Glomerular visceral epithelial cell (primary cell): ENCODE data around the gene CDK17.
A peak's percentile ranks its signal among the peaks of the same experiment; 100 is the strongest.
"Not testable (repeated sequence)": the region's sequence is repeated elsewhere in the genome, so short reads cannot be mapped to it uniquely, and the experiment has no call there.

Experiments used
- DNase-seq: peaks from one replicate; pipeline ENCODE4 v3.0.0-alpha.2; 2016; ENCODE audit errors: extremely low spot score

CDK17 gene

DNA sequence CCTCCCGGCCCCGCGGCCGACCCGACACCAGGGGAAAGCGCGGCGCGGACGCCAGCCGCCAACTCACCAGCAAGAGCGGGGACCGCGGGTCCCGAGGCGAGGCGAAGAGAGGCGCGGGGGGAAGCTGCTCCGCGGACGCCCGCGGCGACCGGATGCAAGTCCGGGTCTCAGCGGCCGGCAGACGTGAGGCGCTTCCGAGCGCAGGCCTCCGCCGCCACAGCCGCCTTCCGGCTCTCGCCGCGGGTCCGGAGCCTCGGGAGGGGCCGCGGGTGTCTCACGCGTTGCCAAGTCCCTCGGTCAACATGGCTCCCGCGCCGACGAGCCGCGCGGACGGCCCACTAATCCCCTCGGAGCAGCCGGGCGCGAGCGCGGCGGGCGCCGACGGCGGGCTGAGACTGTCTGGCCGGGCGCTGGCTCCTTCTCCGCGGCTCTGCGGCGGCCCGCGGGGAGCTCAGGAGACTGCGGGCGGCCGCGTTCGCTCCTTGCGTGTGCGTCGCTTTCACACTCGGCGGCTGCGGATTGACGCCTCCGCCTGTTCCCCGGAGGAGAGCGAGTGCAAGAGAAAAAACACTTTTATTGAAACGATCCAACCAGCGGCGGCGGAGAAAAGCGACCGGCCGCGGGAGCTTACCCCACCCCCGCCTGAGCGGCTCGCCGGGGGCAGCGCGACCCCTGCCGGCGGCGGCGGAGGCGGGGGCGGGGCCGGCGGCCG lies at the start of gene CDK17:
CDK17 (minus strand) TSS at position 521 of the 712 bp plus-strand sequence. CDS start 65,603 bp downstream, outside the sequence.
- DNase-seq = peak; percentile 87

DNA sequence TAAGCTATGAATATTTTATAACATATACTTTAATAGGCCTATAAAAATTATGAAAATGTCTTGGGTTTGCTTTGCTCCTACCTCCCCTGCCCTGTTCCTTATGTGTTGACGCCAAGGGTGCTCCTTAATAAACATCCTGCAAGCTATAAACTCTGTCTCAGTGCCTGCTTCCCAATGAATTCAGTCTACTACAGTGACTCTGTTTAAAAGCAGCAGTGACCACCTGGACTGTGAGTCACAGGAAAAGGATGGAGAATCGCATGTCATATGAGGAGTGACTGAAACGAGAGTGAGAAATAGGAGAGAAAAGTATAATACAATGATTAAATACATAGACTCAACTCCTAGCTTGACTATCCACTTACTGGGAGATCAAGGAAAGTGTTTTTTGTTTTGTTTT lies 48.1 kb upstream of the CDK17 start:
- DNase-seq = peak; percentile 53

DNA sequence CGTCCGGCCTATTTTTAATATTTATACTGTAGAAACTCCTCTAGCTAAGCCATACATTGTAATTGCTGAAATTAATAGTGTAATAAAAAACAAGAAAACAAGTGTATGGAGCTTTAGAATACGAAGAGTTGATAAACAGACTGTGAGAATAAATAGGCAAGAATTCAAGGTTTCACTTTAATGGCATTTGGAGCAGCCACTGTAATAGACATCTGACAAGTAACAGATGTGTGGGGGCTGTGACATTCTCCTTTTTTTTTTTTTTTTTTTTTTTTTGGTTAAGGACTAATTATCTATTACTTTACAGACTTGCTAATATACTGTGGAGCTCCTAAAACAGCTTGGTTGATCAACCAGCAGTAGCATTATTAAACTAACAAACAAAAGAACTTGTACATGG lies 47.0 kb upstream of the CDK17 start:
- DNase-seq = no peak

DNA sequence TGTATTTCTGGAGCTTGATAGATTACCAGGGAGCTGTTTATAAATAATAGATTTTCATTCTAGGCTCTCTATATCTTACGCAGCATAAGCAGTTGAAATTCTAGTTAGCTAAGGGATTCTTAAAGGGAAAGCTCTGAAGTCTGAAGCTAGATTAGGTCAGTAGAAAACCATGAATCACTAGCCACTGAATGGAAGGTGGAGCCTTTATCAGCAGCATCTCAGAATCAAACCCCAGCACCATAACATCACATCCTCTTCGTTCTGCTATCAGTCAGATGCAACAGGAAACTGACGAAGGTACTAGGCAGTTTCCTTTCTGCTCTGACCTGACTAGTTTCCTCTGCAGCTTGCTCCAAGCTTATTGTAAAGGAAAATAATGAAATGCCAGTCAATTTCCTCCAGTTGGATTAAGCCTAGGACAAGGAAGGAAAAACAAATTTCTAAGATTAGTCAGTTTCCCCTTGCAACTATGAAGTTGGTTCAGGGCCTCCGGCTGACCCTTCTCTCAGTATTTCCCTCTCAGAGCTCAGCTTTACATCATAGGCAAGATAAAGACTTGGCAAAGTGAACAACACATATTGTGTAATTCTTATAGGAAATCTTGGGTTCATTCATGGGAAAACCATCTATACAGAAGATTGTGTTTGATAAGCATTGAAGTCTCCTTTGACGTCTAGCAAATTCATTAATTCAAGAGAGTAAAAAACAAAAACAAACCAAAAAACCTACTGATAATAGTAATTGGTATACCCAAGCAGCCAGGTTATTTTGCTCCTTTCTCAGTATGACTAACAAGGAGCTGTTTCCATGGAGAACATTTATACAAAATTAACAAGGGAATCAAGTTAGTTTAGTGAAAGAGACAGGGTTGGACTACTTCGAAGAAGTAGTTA lies 45.7 kb upstream of the CDK17 start:
- DNase-seq = peak; percentile 71

DNA sequence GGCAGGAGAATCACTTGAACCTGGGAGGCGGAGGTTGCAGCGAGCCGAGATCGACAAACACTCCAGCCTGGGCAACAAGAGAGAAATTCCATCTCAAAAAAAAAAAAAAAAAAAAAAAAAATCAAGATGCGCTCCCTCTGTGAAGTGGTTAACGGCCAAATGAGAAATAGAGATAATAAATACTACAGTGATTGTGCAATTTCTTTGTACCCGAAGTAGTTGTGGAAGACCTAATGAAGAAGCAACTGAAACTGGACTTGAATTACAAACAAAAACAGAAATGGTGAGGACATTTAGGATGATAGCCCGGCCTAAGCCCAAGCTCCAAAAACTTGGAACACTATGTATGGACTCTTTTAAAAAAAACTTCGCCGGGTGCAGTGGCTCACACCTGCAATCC lies 44.2 kb upstream of the CDK17 start:
- no peak for DNase-seq

DNA sequence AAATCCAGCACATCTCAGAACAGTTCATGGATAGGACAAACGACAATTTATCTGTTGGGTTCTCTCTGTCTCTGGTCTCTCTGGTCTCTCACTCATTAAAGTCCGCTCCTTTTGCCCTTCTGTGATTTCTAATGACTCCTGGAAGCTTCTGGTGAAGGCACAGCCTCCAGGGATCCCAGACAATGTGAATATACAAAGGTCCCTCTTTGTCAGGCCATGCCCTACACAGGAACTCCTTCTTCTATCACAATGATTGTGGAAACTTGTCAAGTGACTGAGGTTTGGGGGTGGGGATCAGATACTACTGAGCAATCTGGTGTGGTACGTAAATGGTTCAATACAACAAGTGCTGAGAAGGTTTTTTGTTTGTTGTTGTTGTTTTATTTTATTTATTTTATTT lies 42.7 kb upstream of the CDK17 start:
- no peak for DNase-seq

DNA sequence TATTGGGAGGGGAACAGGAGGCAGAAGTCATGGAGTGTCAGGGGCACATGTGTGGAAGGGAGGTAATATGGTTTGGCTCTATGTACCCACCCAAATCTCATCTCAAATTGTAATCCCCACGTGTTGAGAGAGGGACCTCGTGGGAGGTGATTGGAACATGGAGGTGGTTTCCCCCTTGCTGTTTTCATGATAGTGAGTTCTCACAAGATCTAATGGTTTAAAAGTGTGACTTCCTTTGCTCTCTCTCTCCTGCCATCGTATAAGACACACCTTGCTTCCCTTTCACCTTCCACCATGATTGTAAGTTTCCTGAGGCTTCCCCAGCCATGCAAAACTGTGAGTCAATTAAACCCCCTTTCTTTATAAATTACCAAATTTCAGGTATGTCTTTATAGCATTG lies 41.6 kb upstream of the CDK17 start:
- no peak for DNase-seq

DNA sequence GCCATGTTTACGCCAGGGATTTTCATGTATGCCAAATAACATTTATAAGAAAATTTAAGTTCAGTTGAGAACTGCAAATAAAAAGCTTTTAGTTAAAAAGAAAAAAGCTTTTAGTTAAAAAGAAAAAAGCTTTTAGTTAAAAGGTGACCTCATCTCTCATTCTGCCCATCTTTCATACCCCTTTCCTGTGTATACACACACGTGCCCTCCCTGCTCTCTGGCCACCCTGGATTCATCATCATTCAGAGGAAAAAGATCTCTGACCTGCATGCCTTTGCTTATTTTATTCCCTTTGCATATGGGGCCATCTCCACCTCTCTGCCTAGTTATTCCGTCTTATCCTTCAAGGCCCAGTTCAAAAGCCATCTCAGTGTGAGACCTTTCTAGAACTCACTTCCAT lies 38.1 kb upstream of the CDK17 start:
- no peak for DNase-seq

DNA sequence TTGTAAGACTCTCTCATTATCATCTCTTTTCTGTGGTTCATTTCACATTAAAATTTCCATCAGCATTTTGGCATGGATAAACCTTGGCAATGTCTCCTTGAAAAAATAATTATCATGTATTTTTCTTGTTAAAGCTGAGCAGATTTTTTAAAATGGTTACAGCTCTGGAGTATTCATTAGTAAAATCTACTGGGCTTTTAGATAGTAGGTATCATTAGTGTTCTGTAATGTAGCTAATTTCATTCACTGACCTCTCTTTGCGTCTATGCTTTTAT lies 36.9 kb upstream of the CDK17 start:
- no peak for DNase-seq

DNA sequence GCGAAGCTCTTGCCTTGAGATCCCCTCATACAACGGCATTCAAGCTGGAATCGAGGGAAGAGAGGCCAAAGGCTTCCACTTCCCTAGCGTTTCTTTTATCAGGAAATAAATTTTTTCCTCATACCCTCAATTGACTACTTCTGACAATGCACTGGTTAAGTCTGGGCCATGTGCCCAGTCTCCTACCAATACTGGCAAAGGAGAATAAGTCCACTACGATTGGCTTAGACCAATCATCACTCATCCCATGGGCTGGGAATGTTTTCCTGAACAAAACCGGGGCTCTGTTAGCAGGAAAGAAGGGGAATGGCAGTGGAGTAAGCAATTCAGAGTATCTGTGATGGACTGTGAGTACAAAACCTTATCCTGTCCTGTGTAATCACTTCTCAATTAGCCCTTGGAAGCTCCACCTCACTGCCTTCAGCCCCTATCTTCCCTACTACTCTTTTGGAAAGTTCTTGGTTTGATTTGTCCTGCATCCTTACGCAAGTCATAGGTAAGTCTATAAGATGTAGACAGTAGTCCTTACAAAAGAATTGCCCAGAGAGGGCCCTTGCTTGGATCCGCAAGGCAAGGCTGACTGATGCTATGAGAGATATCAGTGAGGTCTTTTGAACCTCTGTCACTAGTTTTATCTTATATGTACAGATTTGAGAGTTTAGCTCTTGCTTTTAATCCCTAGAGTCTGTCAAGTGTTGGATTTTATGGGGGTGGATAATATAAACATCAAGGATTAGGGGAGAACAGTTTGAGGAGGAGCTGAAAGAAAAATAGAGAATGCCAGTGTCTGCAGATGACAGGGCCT lies 36.3 kb upstream of the CDK17 start:
- no peak for DNase-seq

DNA sequence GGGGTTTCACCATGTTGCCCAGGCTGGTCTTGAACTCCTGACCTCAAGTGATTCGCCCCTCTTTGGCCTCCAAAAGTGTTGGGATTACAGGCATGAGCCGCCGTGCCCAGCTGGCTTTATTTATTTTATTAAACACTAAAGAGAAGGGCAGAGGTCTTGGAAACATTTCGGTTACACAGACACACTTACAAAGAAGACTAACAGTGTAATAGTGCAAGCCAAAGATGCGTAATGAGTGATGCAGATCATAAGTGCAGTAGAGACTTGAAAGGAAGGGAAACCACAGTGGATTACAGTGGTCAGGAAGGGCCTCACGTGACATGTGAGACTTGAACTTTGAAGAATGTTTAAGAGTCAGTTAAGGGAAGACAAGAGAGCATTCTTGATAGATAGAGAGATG lies 33.9 kb upstream of the CDK17 start:
- peak; percentile 81 for DNase-seq

DNA sequence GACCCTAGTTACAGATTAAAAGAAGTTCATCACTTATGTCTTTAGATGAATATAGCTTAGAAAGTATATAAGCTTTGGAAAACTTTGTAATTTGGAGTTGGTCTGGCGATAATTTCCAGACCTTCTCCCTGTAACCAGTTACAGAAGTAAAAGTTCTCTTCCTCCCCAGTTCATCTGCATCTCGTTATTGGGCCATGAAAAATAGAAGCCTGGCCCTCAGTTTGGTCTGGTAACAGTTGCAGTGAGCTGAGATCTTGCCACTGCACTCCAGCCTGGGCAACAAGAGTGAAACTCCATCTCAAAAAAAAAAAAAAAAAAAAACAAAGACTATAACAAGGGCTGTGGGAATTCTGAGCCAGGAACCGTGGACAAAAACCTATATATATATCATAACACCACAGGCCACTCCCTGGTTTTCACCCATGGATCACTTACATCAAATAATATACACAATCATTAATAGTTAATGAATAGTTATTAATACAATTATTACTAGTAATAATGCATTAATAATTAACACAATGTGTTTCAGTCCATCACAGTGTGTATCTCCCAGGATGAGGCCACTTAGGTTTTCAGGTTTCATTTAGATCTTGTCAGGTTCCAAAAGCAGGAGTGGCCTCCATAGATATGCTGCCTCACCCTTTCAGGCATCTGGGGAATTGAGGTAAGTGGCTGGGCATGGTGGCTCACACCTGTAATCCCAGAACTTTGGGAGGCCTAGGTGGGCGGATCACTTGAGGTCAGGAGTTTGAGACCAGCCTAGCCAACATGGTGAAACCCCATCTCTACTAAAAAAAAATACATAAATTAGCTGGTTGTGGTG lies 32.5 kb upstream of the CDK17 start:
- DNase-seq = not testable (repeated sequence)

DNA sequence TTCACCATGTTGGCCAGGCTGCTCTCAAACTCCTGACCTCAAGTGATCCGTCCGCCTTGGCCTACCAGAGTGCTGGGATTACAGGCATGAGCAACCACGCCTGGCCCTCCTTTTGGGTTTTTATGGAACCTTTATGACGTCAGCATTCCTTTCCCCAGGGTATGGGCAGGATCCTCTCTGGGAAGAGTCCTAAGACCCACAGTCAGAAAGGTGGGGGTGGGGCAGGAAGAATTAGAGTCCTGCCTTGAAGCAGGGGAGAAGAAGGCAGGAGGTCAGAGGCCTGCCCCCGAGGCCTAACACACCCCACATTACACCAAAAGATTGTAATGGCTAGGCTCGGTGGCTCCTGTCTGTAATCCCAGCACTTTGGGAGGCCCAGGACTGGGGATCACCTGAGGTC lies 30.8 kb upstream of the CDK17 start:
- peak; percentile 77 for DNase-seq

DNA sequence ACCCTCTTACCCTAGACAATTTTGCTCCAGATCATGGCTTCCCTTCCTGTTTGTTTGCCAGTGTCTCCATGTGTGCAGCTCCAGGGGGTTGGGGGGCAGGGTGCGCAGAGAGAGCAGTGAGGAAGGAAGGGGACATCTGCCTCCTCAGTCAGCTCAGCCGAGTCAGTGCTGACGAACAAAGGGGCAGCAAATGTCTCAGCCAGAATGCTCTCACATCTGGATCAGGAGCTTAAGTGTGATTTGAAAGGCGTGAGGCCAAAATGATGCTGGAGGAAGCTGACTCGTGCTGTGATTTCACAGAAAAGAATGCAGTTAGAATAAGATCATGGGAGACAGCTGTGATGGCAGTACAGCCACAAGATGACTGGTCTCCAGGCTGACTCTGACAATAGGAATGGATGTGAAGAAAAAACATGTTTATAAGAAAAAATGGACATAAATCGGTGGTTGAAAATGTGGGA lies 27.1 kb upstream of the CDK17 start:
- DNase-seq = peak; percentile 97

DNA sequence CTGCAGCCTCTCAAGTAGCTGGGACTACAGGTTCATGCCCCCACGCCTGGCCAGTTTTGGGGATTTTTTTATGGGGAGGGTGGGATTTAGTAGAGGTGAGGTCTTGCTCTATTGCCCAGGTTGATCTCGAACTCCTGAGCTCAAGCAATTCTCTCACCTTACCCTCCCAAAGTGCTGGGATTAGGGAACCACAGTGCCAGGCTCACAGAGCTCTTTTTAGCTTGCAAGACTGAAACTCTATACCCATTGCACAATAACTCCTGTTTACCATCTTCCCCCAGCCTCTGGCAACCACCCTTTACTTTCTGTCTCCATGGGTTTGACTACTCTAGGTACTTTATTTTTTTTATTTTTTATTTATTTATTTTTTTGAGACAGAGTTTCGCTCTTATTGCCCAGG lies 25.7 kb upstream of the CDK17 start:
- DNase-seq = no peak

DNA sequence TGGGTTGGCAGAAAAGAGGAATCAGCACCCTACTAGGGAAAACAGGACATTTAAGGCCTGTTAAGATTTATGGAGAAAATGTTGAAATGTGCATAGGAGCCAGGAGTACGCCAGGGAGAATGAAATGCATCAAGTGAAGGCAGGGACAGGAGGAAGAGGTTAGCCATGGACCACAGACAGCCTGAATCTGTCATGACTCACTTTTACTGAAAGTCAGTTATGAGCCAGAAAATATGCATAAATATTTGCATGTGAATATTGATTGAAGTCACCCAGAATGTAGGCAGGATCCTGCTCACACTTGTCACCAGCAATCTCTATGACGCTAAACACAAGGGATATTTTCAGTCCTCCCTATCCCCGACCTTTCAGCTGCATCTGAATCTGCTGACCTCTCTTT lies 25.1 kb upstream of the CDK17 start:
- peak; percentile 51 for DNase-seq

DNA sequence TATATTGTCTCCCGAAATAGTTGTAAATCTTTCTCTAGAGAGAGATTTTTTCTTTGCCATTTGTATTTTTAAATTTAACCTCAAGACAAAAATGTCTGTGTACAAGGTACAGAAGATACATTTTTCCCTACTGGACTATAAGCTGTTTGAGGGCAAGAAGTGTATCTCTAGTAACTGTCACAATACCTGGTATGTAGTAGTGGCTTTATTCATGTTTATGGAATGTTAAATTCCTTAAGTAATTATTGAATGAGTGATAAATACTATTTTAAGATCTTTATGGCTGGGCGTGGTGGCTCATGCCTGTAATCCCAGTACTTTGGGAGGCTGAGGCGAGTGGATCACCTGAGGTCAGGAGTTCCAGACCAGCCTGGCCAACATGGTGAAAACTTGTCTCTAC lies 24.4 kb upstream of the CDK17 start:
- no peak for DNase-seq

DNA sequence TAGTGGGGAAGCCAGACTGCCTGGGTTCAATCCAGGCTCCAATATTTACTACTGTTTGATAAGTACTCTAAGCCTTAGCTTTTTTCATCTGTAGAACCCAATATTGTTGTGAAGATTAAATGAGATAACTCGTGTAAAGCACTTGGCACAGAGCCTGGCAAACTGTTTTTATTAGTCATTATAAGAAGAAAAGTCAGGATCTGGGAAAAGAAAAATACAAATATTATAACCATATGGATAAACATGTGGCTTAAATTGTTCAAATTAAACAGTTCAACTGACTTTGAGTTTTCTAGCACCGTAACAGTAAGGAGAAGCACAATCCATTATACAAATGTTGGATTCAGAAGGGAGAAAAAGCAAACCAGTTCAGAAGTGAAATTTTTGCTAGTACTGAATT lies 22.0 kb upstream of the CDK17 start:
- DNase-seq = no peak

DNA sequence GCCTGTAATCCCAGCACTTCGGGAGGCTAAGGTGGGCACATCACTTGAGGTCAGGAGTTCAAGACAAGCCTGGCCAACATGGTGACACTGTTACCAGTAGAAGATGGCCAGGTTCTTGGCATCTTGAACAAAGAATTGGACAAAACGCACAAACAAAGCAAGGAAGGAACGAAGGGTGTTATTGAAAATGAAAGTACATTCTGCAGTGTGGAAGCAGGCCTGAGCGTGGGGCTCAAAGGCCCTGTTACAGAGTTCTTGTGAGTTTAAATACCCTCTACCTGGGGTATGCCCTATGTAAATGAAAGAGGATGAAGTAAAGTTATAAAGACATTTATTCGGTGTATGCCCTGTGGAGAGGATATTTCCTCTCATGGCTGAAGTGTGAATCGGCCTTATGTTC lies 20.8 kb upstream of the CDK17 start:
- no peak for DNase-seq

DNA sequence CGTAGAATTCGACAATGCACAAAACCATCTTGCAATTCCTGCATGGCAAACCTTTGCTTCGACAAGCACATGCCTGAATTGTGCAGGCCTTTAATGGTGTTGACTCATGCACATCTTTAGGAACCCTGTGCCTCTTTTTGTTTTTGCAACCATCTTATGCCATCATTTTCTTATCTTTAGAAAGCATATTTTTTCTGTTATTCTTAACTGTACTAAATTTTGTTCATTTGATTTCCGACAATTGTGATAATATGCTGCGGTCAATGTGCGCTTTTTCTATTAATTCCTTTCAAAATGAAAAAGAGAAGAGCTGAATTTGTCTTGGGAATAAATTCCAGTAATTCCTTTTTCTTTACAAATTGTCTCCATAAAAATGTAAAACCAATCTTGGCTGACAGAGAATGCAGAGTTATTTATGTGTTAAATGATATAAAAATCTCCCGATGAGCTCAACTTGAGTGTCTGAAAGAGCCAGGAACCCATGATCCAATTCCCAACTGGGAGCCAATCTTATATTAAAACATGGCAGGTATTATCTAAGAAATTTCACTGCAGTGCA lies 20.1 kb upstream of the CDK17 start:
- DNase-seq = no peak

DNA sequence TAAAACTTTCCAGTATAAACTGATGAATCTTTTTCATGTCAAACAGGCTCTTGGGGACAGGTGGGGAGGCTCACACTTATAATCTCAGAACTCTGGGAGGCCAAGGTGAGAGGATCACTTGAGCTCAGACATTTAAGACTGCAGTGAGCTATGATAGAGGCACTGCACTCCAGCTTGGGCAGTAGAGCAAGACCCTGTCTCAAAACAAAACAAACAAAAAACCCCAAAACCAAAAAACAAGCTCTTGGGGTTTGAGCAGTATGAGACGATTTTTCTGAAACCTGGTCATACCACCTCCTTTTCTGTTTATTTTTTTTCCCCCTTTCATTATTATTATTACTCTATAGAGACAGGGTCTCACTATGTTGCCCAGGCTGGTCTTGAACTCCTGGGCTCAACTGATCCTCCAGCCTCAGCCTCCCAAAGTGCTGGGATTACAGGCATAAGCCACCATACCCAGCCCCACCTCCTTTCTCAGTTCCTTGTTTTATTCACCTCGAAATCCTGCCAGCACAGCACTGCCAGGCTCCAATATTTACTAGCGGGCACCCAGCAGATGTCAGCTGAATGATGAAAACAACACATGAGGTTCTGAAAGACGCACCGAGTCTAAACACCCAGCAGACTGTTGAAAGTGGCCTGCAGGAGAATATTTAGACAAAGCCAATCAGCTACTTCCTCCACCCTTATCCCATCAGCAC lies 19.5 kb upstream of the CDK17 start:
- DNase-seq = no peak
